Esophagus squamous epithelium (tissue), 5 donors: Measurements from ENCODE around the gene PCSK4. TPM values are rescaled to one million over a fixed set of nuclear protein-coding genes. Genes with fewer than 3 reads are reported as not detected.

Experiments used
- DNase-seq: peaks from one replicate; lab custom pipeline; 2025; lab: John Stamatoyannopoulos, UW
- H3K27ac ChIP-seq, 4 donors: fragments of 200-600 bp; sonication (generic); one replicate each; pipeline ENCODE4 v1.5.1; 2016 to 2019; ENCODE audit warnings: mild to moderate bottlenecking in 1 of 4
- H3K27me3 ChIP-seq, 4 donors: fragments of 200-600 bp; sonication (generic); 1 replicate in 3 of 4; 2 replicates in 1 of 4; pipeline versions ENCODE4 v1.5.1 to v1.6.0; 2017 to 2021; ENCODE audit warnings: antibody characterized with exemption in 1 of 4
- H3K36me3 ChIP-seq, 3 donors: fragments of 200-600 bp; sonication (generic); one replicate each; pipeline ENCODE4 v1.5.1; 2016 to 2019
- H3K4me1 ChIP-seq, 3 donors: fragments of 200-600 bp; sonication (generic); one replicate each; pipeline ENCODE4 v1.5.1; 2017 to 2019
- H3K4me3 ChIP-seq, 4 donors: fragments of 200-600 bp; sonication (generic); 1 replicate in 3 of 4; 2 replicates in 1 of 4; pipeline ENCODE4 v1.5.1; 2016 to 2019; ENCODE audit warnings: mild to moderate bottlenecking in 2 of 4, moderate library complexity in 1 of 4
- H3K9me3 ChIP-seq, 3 donors: fragments of 200-600 bp; sonication (generic); one replicate each; pipeline ENCODE4 v1.5.1; 2016 to 2019
- CTCF ChIP-seq, 6 experiments: fragments of 450-650 bp in 4 of 6; fragments of 200-600 bp in 2 of 6; sonication (generic) in 2 of 6; IDR thresholded peaks; one replicate each; pipeline ENCODE4 v1.5.1; 2016 to 2019; ENCODE audit warnings: antibody characterized with exemption in 6 of 6, mild to moderate bottlenecking in 4 of 6, moderate library complexity in 4 of 6
- POLR2A ChIP-seq, 4 donors: fragments of 450-650 bp; IDR thresholded peaks; one replicate each; pipeline ENCODE4 v1.6.1; 2017; ENCODE audit warnings: antibody characterized with exemption in 4 of 4, mild to moderate bottlenecking in 4 of 4, moderate library complexity in 3 of 4
- WGBS, 2 donors: methylation state at CpG; one replicate each; pipeline ENCODE4 v1.1.5; 2018; 5-methylcytosine and 5-hydroxymethylcytosine counted together
- intact Hi-C: fragments of 100-400 bp; cut with DNase I; formaldehyde crosslinking; loops from one replicate; pipeline ENCODE4 v1.15.0; 2022
- total RNA-seq, 4 donors: library from RNA; depleted of rRNA; stranded (reverse); fragments of >200 nt; gene quantifications; one replicate each; pipeline ENCODE4 v1.1.0, GENCODE V29; 2016
- donor health status: DM: yes; HTN: yes; CAD: no.

PCSK4 gene
- total RNA-seq, 4 donors from 2014 or later, result 0.35 to 5.5 (median 1.1) TPM

- TF ChIP-seq CTCF (IDR thresholded peaks at IDR 0.05) (no peak), POLR2A (IDR thresholded peaks at IDR 0.05) (no peak)
- 2% methylated on average over 11 to 13 of the region's 26 CpGs for WGBS, 2 donors
- H3K4me1 ChIP-seq, result peaks cover 26 to 54% (median 27%) of the 10 kb centered on the region in 3 donors
- peak overlapping the region; percentile 86 to 94 (median 89) for H3K27ac ChIP-seq
- H3K9me3 ChIP-seq, result no peaks in the 10 kb centered on the region
- intact Hi-C loops, result no loop called here
- H3K36me3 ChIP-seq, result peaks cover 31 to 64% (median 34%) of the 10 kb centered on the region in 3 donors
- DNase-seq, result no peak
- peak overlapping the region; percentile 67 to 95 (median 90) for H3K4me3 ChIP-seq
- no peaks in the 10 kb centered on the region for H3K27me3 ChIP-seq
Measured at GRCh38 chr19:1438933-1439354, 51.2 kb downstream of the PCSK4 start.

DNA sequence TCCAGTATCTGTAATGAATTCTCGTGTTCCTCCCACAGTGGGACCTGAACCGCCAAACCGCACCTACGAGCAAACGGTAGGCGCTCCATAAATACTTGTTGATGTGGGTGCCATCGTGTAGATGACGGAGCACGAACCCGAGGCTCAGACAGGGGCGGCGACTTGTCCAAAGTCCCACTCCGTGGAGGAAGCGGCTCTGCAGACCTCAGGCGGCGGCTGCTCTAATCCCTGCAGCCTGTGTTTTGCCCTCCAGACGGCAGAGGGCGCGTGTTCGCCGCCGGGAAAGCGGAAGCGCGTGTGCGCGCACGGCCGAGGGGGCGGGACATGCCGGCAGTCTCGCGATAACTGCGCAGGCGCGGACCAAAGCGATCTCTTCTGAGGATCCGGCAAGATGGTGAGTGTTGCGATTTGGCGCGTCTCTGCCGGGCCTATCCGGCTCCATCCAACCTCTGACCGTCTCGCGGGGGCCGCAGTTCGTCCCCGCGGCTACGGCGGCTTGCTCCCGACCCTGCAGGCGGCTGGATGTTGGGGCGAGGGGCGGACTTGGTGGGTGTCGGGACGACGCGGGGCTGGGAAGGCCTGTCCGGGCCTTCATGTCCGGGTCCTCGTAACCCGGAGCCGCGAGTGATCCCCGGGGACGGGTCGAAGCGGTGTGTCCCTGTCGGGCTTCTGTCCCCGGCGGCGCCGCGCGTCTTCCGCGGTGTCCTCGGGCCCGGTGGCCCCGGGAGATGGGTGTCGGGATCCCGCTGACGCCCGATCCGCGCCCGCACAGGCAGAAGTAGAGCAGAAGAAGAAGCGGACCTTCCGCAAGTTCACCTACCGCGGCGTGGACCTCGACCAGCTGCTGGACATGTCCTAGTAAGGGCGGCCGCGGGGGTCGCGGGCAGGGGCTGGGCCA is 51.9 kb downstream of the PCSK4 start, which contains the start of gene RPS15:
Gene RPS15 (plus strand): TSS at position 362 of the 898 bp plus-strand sequence. CDS start 30 bp downstream, at position 392.
- TF ChIP-seq POLR2A (IDR thresholded peaks at IDR 0.05) (peak in 3 of 4 donors; percentile 82 to 94 (median 90)), CTCF (IDR thresholded peaks at IDR 0.05) (peak; percentile 87 to 99 (median 96))
- WGBS, 2 donors, result 1 to 11% methylated on average over 8 to 47 of the region's 100 CpGs
- peaks cover 38 to 70% (median 40%) of the 10 kb centered on the region in 3 donors for H3K36me3 ChIP-seq

DNA sequence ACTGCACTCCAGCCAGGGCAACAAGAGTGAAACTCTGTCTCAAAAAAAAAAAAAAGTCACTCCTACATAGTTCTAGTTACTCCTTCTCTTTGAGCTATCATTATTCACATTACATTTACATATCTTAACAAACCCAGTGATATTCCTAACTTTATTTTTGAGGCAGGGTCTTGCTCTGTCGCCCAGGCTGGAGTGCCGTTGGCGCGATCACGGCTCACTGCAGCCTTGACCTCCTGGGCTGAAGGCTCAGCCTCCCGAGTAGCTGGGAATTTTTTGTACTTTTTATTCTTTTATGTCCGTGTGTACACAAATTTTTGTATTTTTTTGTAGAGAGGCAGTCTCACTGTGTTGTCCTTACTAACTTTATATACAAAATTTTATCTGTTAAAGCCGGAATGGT is 52.5 kb downstream of the PCSK4 start:
- H3K9me3 ChIP-seq, result no peaks in the 10 kb centered on the region
- no peak for DNase-seq
- intact Hi-C loops, result no loop called here
- H3K4me1 ChIP-seq, result peaks cover 26 to 46% (median 27%) of the 10 kb centered on the region in 3 donors
- H3K27me3 ChIP-seq, result no peaks in the 10 kb centered on the region
- TF ChIP-seq POLR2A (IDR thresholded peaks at IDR 0.05) (no peak), CTCF (IDR thresholded peaks at IDR 0.05) (no peak)
- 52 to 59% methylated on average over 8 of the region's 8 CpGs for WGBS, 2 donors
- H3K36me3 ChIP-seq, result peaks cover 44 to 72% (median 47%) of the 10 kb centered on the region in 3 donors
- peak overlapping the region in 3 of 4 donors; percentile 67 to 95 (median 86) for H3K4me3 ChIP-seq
- peak overlapping the region in 3 of 4 donors; percentile 86 to 91 (median 87) for H3K27ac ChIP-seq

More for the DNA sequence above, 51.9 kb downstream of the PCSK4 start, which contains the start of gene RPS15:
- peak within 1 kb of the TSS; percentile 67 to 95 (median 90) for H3K4me3 ChIP-seq
- H3K9me3 ChIP-seq, result no peaks in the 10 kb centered on the region
- H3K27ac ChIP-seq, result peak within 1 kb of the TSS; percentile 86 to 94 (median 89)
- H3K27me3 ChIP-seq, result no peaks in the 10 kb centered on the region
- intact Hi-C loops, result no loop called here
- peaks cover 26 to 47% (median 27%) of the 10 kb centered on the region in 3 donors for H3K4me1 ChIP-seq
- DNase-seq, result peak; percentile 49

DNA sequence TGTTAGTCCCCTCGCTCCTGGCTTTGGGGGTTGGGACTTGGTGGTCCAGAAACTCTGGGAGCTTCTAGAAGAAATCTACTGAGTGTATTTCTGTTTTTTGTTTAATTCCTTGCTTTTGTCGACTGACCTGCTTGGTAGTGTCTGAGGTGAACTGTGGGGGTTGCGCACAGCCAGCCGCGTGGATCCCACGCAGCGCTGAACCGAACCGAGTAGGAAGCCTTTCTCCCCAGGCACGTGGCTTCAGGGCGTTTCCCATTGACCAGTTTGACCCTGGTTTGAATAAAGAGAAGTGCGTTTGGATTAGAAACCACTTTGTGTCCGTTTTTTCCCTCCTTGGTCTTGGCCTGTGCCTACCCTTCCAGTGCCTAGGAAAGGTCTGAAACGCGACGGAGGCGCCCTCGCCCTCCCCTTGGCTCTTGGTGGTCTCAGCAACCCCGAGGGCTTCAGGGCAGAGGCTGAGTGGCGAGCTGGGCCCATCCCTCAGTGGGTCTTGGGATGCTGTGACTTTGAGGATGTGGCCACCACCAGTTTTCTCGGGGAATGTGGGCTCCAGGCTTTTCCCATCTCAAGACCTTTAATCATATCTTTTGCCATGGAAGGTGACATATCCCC is 54.7 kb downstream of the PCSK4 start:
- Histone ChIP-seq H3K9me3 (no peaks in the 10 kb centered on the region), H3K4me3 (no peak overlapping the region), H3K27ac (no peak overlapping the region), H3K27me3 (no peaks in the 10 kb centered on the region), H3K36me3 (peaks cover 41 to 72% (median 42%) of the 10 kb centered on the region in 3 donors), H3K4me1 (peaks cover 19 to 35% (median 20%) of the 10 kb centered on the region in 3 donors)
- 85 to 100% methylated on average over 1 to 18 of the region's 21 CpGs for WGBS, 2 donors
- TF ChIP-seq POLR2A (IDR thresholded peaks at IDR 0.05), result no peak
- TF ChIP-seq CTCF (IDR thresholded peaks at IDR 0.05), result no peak
- intact Hi-C loops, result no loop called here
- DNase-seq, result no peak
